H9 (cell line): ENCODE measurements around the gene ABLIM3. TPM values are rescaled to one million over a fixed set of nuclear protein-coding genes. Genes with fewer than 3 reads are reported as not detected.

Experiments used
- DNase-seq: peaks from one replicate; pipeline ENCODE4 v3.0.0-alpha.2; 2017
- H2AFZ ChIP-seq: one replicate; pipeline ENCODE4 v1.6.1; 2013; ENCODE audit warnings: mild to moderate bottlenecking, low read length, control low read depth, moderate library complexity
- H2AK5ac ChIP-seq: 2 replicates; pipeline ENCODE4 v1.6.1; 2013; ENCODE audit warnings: low read length, control low read depth, mixed read lengths; ENCODE audit not compliant: insufficient read length
- H2BK120ac ChIP-seq: one replicate; pipeline ENCODE4 v1.6.1; 2013; ENCODE audit warnings: low read depth, mild to moderate bottlenecking, low read length, control low read depth, inconsistent platforms; ENCODE audit not compliant: poor library complexity, severe bottlenecking
- H2BK12ac ChIP-seq: 2 replicates; pipeline ENCODE4 v1.6.1; 2013; ENCODE audit warnings: low read length, control low read depth, mixed read lengths, low read depth; ENCODE audit not compliant: insufficient read length
- H2BK15ac ChIP-seq: 2 replicates; pipeline ENCODE4 v1.6.1; 2013; ENCODE audit warnings: low read depth, low read length, control low read depth
- H2BK20ac ChIP-seq: one replicate; pipeline ENCODE4 v1.6.1; 2013; ENCODE audit warnings: low read depth, mild to moderate bottlenecking, low read length, control low read depth, inconsistent platforms; ENCODE audit not compliant: poor library complexity, severe bottlenecking
- H2BK5ac ChIP-seq: 2 replicates; pipeline ENCODE4 v1.6.1; 2013; ENCODE audit warnings: low read length, control low read depth, mixed read lengths; ENCODE audit not compliant: insufficient read length
- H3K14ac ChIP-seq: 2 replicates; pipeline ENCODE4 v1.6.1; 2013; ENCODE audit warnings: low read length, control low read depth; ENCODE audit not compliant: insufficient read depth
- H3K18ac ChIP-seq: 2 replicates; pipeline ENCODE4 v1.6.1; 2013; ENCODE audit warnings: low read depth, mild to moderate bottlenecking, mixed read lengths, low read length, control low read depth; ENCODE audit not compliant: insufficient read length
- H3K23ac ChIP-seq: 2 replicates; pipeline ENCODE4 v1.6.1; 2013; ENCODE audit warnings: low read length, control low read depth, mixed read lengths, low read depth; ENCODE audit not compliant: insufficient read length
- H3K23me2 ChIP-seq: 2 replicates; pipeline ENCODE4 v1.6.1; 2013; ENCODE audit warnings: low read depth, mild to moderate bottlenecking, mixed read lengths, low read length, control low read depth; ENCODE audit not compliant: insufficient read length, poor library complexity, severe bottlenecking
- H3K27ac ChIP-seq: 2 replicates; pipeline ENCODE4 v1.5.1; 2013; ENCODE audit warnings: low read length, control low read depth, mixed read lengths, low read depth; ENCODE audit not compliant: insufficient read length
- H3K27me3 ChIP-seq: 2 replicates; pipeline ENCODE4 v1.6.1; 2013; ENCODE audit warnings: low read length, control low read depth, inconsistent platforms; ENCODE audit not compliant: insufficient read depth
- H3K4ac ChIP-seq: 2 replicates; pipeline ENCODE4 v1.6.1; 2013; ENCODE audit warnings: low read depth, mild to moderate bottlenecking, control low read depth, inconsistent platforms, low read length, moderate library complexity
- H3K4me1 ChIP-seq: 2 replicates; pipeline ENCODE4 v1.6.1; 2013; ENCODE audit warnings: low read length, control low read depth, inconsistent platforms; ENCODE audit not compliant: insufficient read depth
- H3K4me2 ChIP-seq: 2 replicates; pipeline ENCODE4 v1.6.1; 2013; ENCODE audit warnings: low read length, control low read depth, mixed read lengths; ENCODE audit not compliant: insufficient read length, insufficient read depth
- H3K56ac ChIP-seq: 2 replicates; pipeline ENCODE4 v1.6.1; 2013; ENCODE audit warnings: low read depth, mild to moderate bottlenecking, mixed read lengths, low read length, control low read depth; ENCODE audit not compliant: insufficient read length
- H3K79me1 ChIP-seq: 2 replicates; pipeline ENCODE4 v1.6.1; 2013; ENCODE audit warnings: low read depth, mild to moderate bottlenecking, moderate library complexity, low read length, control low read depth, inconsistent platforms; ENCODE audit not compliant: insufficient read depth, poor library complexity, severe bottlenecking
- H3K79me2 ChIP-seq: 2 replicates; pipeline ENCODE4 v1.6.1; 2013; ENCODE audit warnings: low read length, control low read depth, inconsistent platforms; ENCODE audit not compliant: insufficient read depth
- H3K9ac ChIP-seq: 2 replicates; pipeline ENCODE4 v1.6.1; 2013; ENCODE audit warnings: low read length, control low read depth, mixed read lengths; ENCODE audit not compliant: insufficient read length; ENCODE audit errors: extremely low read depth
- H3K9me3 ChIP-seq: one replicate; pipeline ENCODE4 v1.6.1; 2013; ENCODE audit warnings: low read depth, low read length, inconsistent platforms; ENCODE audit not compliant: control insufficient read depth
- H3T11ph ChIP-seq: one replicate; pipeline ENCODE4 v1.6.1; 2013; ENCODE audit warnings: mild to moderate bottlenecking, low read length, control low read depth, inconsistent platforms
- H4K20me1 ChIP-seq: one replicate; pipeline ENCODE4 v1.6.1; 2013; ENCODE audit not compliant: control insufficient read depth, insufficient read length, insufficient read depth
- H4K5ac ChIP-seq: 2 replicates; pipeline ENCODE4 v1.6.1; 2013; ENCODE audit warnings: low read depth, mild to moderate bottlenecking, mixed read lengths, low read length, control low read depth; ENCODE audit not compliant: insufficient read length
- H4K8ac ChIP-seq: replicated peaks from 2 replicates; pipeline ENCODE4 v1.6.1; 2013; ENCODE audit warnings: low read length, control low read depth, mixed read lengths, low read depth; ENCODE audit not compliant: insufficient read length
- H4K91ac ChIP-seq: 2 replicates; pipeline ENCODE4 v1.6.1; 2013; ENCODE audit warnings: low read depth, mild to moderate bottlenecking, moderate library complexity, mixed read lengths, low read length, control low read depth; ENCODE audit not compliant: insufficient read length
- H3K27ac Mint-ChIP-seq, 3 experiments: 2 replicates in 2 of 3; 3 replicates in 1 of 3; pipeline ENCODE4 v1.8.0; 2020 to 2021; ENCODE audit warnings: mixed read lengths in 3 of 3, mild to moderate bottlenecking in 1 of 3, moderate library complexity in 1 of 3
- H3K27me3 Mint-ChIP-seq: 2 replicates; pipeline ENCODE4 v1.8.0; 2021; ENCODE audit warnings: low read depth, mild to moderate bottlenecking, moderate library complexity, mixed read lengths
- H3K36me3 Mint-ChIP-seq, 3 experiments: 2 replicates in 2 of 3; 3 replicates in 1 of 3; pipeline ENCODE4 v1.8.0; 2020 to 2021; ENCODE audit warnings: low read depth in 3 of 3, mixed read lengths in 3 of 3; ENCODE audit not compliant: insufficient read depth in 1 of 3
- H3K4me1 Mint-ChIP-seq, 2 experiments: 2 replicates each; pipeline ENCODE4 v1.8.0; 2020; ENCODE audit warnings: mixed read lengths in 2 of 2
- H3K4me3 Mint-ChIP-seq, 2 experiments: 2 replicates in 1 of 2; 3 replicates in 1 of 2; pipeline ENCODE4 v1.8.0; 2020 to 2021; ENCODE audit warnings: mild to moderate bottlenecking in 2 of 2, mixed read lengths in 2 of 2, moderate library complexity in 1 of 2
- H3K9me3 Mint-ChIP-seq, 2 experiments: 2 replicates in 1 of 2; 3 replicates in 1 of 2; pipeline ENCODE4 v1.8.0; 2020; ENCODE audit warnings: mild to moderate bottlenecking in 2 of 2, mixed read lengths in 2 of 2, moderate library complexity in 1 of 2
- CTCF ChIP-seq: fragments of 200-600 bp; sonication (generic); conservative IDR thresholded peaks from 3 replicates; pipeline ENCODE4 v1.8.0; 2021; ENCODE audit warnings: antibody characterized with exemption, mild to moderate bottlenecking
- WGBS: extraction: QIAGEN DNeasy Blood & Tissue Kit; methylation state at CpG from one replicate; pipeline ENCODE4 v1.1.7; 2013; ENCODE audit warnings: missing lambda C conversion rate, low lambda C conversion rate, mixed read lengths; ENCODE audit not compliant: insufficient read length; ENCODE audit errors: extremely low coverage; 5-methylcytosine and 5-hydroxymethylcytosine counted together
- total RNA-seq: library from RNA; stranded (reverse); gene quantifications from 2 replicates; pipeline ENCODE4 v1.2.1, GENCODE V29; 2021

The ABLIM3 gene
- total RNA-seq, 1 experiment from 2014 or later = 0.20 TPM

GRCh38 chr5:149128023-149128875 is 13.0 kb upstream of the ABLIM3 start:
- H4K20me1 ChIP-seq = no peaks in the 10 kb centered on the region
- no peak overlapping the region for H2BK20ac ChIP-seq
- H2BK120ac ChIP-seq = no peak overlapping the region
- no peak overlapping the region for H2BK12ac ChIP-seq
- H3K4me1 ChIP-seq = 0 out of 2 replicates have a peak, but pooled peaks cover 2% of the 10 kb centered on the region
- H3K27ac ChIP-seq = no peak overlapping the region
- DNase-seq = peak; percentile 54
- no peak overlapping the region for H3K4me2 ChIP-seq
- H3K23me2 ChIP-seq = no peaks in the 10 kb centered on the region
- no peaks in the 10 kb centered on the region for H3K79me2 ChIP-seq
- no peak overlapping the region for H3K9ac ChIP-seq
- no peaks in the 10 kb centered on the region for H3K36me3 Mint-ChIP-seq
- no peak overlapping the region for H4K5ac ChIP-seq
- no peak overlapping the region for H4K91ac ChIP-seq
- H2BK15ac ChIP-seq = no peak overlapping the region
- H3K4me1 Mint-ChIP-seq = peaks cover 20 to 21% of the 10 kb centered on the region in 2 experiments
- H3K4ac ChIP-seq = no peak overlapping the region
- no CpG with 5 or more reads among the region's 13 CpGs for WGBS
- TF ChIP-seq CTCF = peak; percentile 83
- no peak overlapping the region for H3K4me3 Mint-ChIP-seq
- no peak overlapping the region for H3K27ac Mint-ChIP-seq
- no peak overlapping the region for H3T11ph ChIP-seq
- no peak overlapping the region for H2BK5ac ChIP-seq
- no peak overlapping the region for H3K14ac ChIP-seq
- H3K18ac ChIP-seq = no peak overlapping the region
- H3K79me1 ChIP-seq = no peaks in the 10 kb centered on the region
- no peak overlapping the region for H2AFZ ChIP-seq
- no peaks in the 10 kb centered on the region for H3K9me3 ChIP-seq
- peaks cover 26% of the 10 kb centered on the region for H3K27me3 Mint-ChIP-seq
- H4K8ac ChIP-seq = no peak overlapping the region
- H3K56ac ChIP-seq = no peak overlapping the region
- H2AK5ac ChIP-seq = no peak overlapping the region
- no peaks in the 10 kb centered on the region for H3K27me3 ChIP-seq
- H3K23ac ChIP-seq = no peak overlapping the region
- no peaks in the 10 kb centered on the region for H3K9me3 Mint-ChIP-seq
